IMR-90 (cell line): ENCODE data around the gene VOPP1. TPM values are rescaled to one million over a fixed set of nuclear protein-coding genes. Genes with fewer than 3 reads are reported as not detected.
A peak's percentile ranks its signal among the peaks of the same experiment; 100 is the strongest.

Experiments used
- ATAC-seq: fragments of 200-7000 bp; cut with Tn5 transposase; 2 replicates; pipeline ENCODE4 v1.9.1; 2020; ENCODE audit warnings: low read depth, mild to moderate bottlenecking, moderate library complexity
- BruUV-seq: library from RNA; stranded (reverse); fragments of 400-500 nt; replicated peaks from 2 replicates; lab custom pipeline; 2021; lab: Mats Ljungman, UMichigan
- CTCF ChIA-PET: fragments of 300-600 bp; formaldehyde crosslinking; extraction: SDS; loops from one replicate; lab custom pipeline; 2021; ENCODE audit warnings: antibody characterized with exemption; lab: Yijun Ruan, JAX
- POLR2A ChIA-PET: fragments of 300-600 bp; sonication (Branson Sonifier 250); formaldehyde crosslinking; loops from one replicate; lab custom pipeline; 2022; ENCODE audit warnings: antibody characterized with exemption; ENCODE audit not compliant: unreplicated experiment; lab: Charles Lee
- DNase-seq: peaks from one replicate; pipeline ENCODE4 v3.0.0; 2013
- H2AFZ ChIP-seq: replicated peaks from 2 replicates; pipeline ENCODE3; 2013; ENCODE audit warnings: low read length, mild to moderate bottlenecking; ENCODE audit not compliant: poor library complexity
- H2AK5ac ChIP-seq: 2 replicates; pipeline ENCODE4 v1.6.1; 2013; ENCODE audit warnings: low read depth, low read length, inconsistent platforms
- H2AK9ac ChIP-seq: replicated peaks from 2 replicates; pipeline ENCODE3; 2013; ENCODE audit warnings: mild to moderate bottlenecking, low read depth, low read length, moderate library complexity; ENCODE audit not compliant: poor library complexity
- H2BK120ac ChIP-seq: 2 replicates; pipeline ENCODE4 v1.6.1; 2013; ENCODE audit warnings: low read depth, low read length, inconsistent platforms
- H2BK15ac ChIP-seq: 3 replicates; pipeline ENCODE4 v1.6.1; 2013; ENCODE audit warnings: low read depth, low read length, inconsistent platforms
- H2BK20ac ChIP-seq: 2 replicates; pipeline ENCODE4 v1.6.1; 2013; ENCODE audit warnings: low read depth, mild to moderate bottlenecking, inconsistent platforms, low read length, moderate library complexity
- H2BK5ac ChIP-seq: 2 replicates; pipeline ENCODE4 v1.6.1; 2013; ENCODE audit warnings: mild to moderate bottlenecking, low read depth, low read length, inconsistent platforms; ENCODE audit not compliant: poor library complexity, severe bottlenecking
- H3K14ac ChIP-seq: replicated peaks from 2 replicates; pipeline ENCODE4 v1.6.1; 2013; ENCODE audit warnings: low read depth, low read length, inconsistent platforms
- H3K18ac ChIP-seq: 2 replicates; pipeline ENCODE4 v1.6.1; 2013; ENCODE audit warnings: low read depth, low read length, control low read depth
- H3K23ac ChIP-seq: 2 replicates; pipeline ENCODE4 v1.6.1; 2013; ENCODE audit warnings: low read depth, low read length, inconsistent platforms
- H3K27ac ChIP-seq: 2 replicates; pipeline ENCODE4 v1.5.1; 2013; ENCODE audit warnings: mild to moderate bottlenecking, control low read depth, low read length; ENCODE audit not compliant: insufficient read depth
- H3K27me3 ChIP-seq: 2 replicates; pipeline ENCODE4 v1.6.1; 2013; ENCODE audit warnings: low read length; ENCODE audit not compliant: control insufficient read depth, insufficient read depth
- H3K36me3 ChIP-seq: 2 replicates; pipeline ENCODE4 v1.6.1; 2013; ENCODE audit warnings: low read length, mixed read lengths; ENCODE audit not compliant: control insufficient read depth, insufficient read depth
- H3K4ac ChIP-seq: 2 replicates; pipeline ENCODE4 v1.6.1; 2013; ENCODE audit warnings: low read depth, low read length, inconsistent platforms
- H3K4me1 ChIP-seq: 2 replicates; pipeline ENCODE4 v1.6.1; 2013; ENCODE audit warnings: low read length, mixed read lengths; ENCODE audit not compliant: control insufficient read depth, insufficient read depth
- H3K4me2 ChIP-seq: 2 replicates; pipeline ENCODE4 v1.6.1; 2013; ENCODE audit warnings: low read depth, mild to moderate bottlenecking, control low read depth, low read length, moderate library complexity
- H3K4me3 ChIP-seq: 2 replicates; pipeline ENCODE4 v1.5.1; 2013; ENCODE audit warnings: low read depth, mild to moderate bottlenecking, control low read depth, low read length, moderate library complexity; ENCODE audit not compliant: insufficient read depth
- H3K56ac ChIP-seq: 2 replicates; pipeline ENCODE4 v1.6.1; 2013; ENCODE audit warnings: low read length, inconsistent platforms; ENCODE audit not compliant: insufficient read depth; ENCODE audit errors: extremely low read depth
- H3K79me1 ChIP-seq, 2 experiments: 2 replicates each; pipeline ENCODE4 v1.6.1; 2013; ENCODE audit warnings: low read length in 2 of 2, inconsistent platforms in 1 of 2, low read depth in 1 of 2
- H3K9ac ChIP-seq: 2 replicates; pipeline ENCODE4 v1.6.1; 2013; ENCODE audit warnings: low read depth, low read length, control low read depth
- H3K9me1 ChIP-seq: 2 replicates; pipeline ENCODE4 v1.6.1; 2013; ENCODE audit warnings: low read length, inconsistent platforms; ENCODE audit not compliant: insufficient read depth
- H3K9me3 ChIP-seq: 2 replicates; pipeline ENCODE4 v1.6.1; 2013; ENCODE audit warnings: low read length; ENCODE audit not compliant: control insufficient read depth, insufficient read depth
- H4K20me1 ChIP-seq: 2 replicates; pipeline ENCODE4 v1.6.1; 2013; ENCODE audit warnings: low read length, inconsistent platforms; ENCODE audit not compliant: insufficient read depth
- H4K5ac ChIP-seq: 2 replicates; pipeline ENCODE4 v1.6.1; 2013; ENCODE audit warnings: mild to moderate bottlenecking, low read depth, low read length, control low read depth
- H4K8ac ChIP-seq, 2 experiments: 2 replicates each; pipeline ENCODE4 v1.6.1; 2013; ENCODE audit warnings: low read depth in 2 of 2, low read length in 2 of 2, control low read depth in 1 of 2, inconsistent platforms in 1 of 2
- H4K91ac ChIP-seq: 2 replicates; pipeline ENCODE4 v1.6.1; 2013; ENCODE audit warnings: low read depth, low read length, inconsistent platforms; ENCODE audit not compliant: insufficient read depth
- BHLHE40 ChIP-seq: fragments of 150-350 bp; IDR thresholded peaks from 2 replicates; pipeline ENCODE4 v1.6.1; 2016; ENCODE audit warnings: mild to moderate bottlenecking, low read depth, low read length
- CEBPB ChIP-seq: IDR thresholded peaks from 2 replicates; pipeline ENCODE4 v1.6.1; 2012; ENCODE audit warnings: low read depth, low read length, improper control_type of control experiment
- CHD1 ChIP-seq: IDR thresholded peaks from 2 replicates; pipeline ENCODE4 v1.6.1; 2012; ENCODE audit warnings: low read depth, low read length, improper control_type of control experiment
- CTCF ChIP-seq: conservative IDR thresholded peaks from 2 replicates; pipeline ENCODE4 v1.5.1; 2012; ENCODE audit warnings: mild to moderate bottlenecking, low read depth, low read length, improper control_type of control experiment
- ELK1 ChIP-seq: fragments of 150-350 bp; IDR thresholded peaks from 2 replicates; pipeline ENCODE4 v1.6.1; 2016; ENCODE audit warnings: low read depth, mild to moderate bottlenecking, low read length, moderate library complexity, borderline replicate concordance
- FOS ChIP-seq: fragments of 150-350 bp; IDR thresholded peaks from 2 replicates; pipeline ENCODE4 v1.6.1; 2016; ENCODE audit warnings: low read depth, low read length
- MAFK ChIP-seq: IDR thresholded peaks from 2 replicates; pipeline ENCODE4 v1.6.1; 2012; ENCODE audit warnings: low read depth, low read length, improper control_type of control experiment
- MAZ ChIP-seq: IDR thresholded peaks from 2 replicates; pipeline ENCODE4 v1.6.1; 2012; ENCODE audit warnings: low read depth, mild to moderate bottlenecking, low read length, improper control_type of control experiment, moderate library complexity, borderline replicate concordance
- MXI1 ChIP-seq: IDR thresholded peaks from 2 replicates; pipeline ENCODE4 v1.6.1; 2012; ENCODE audit warnings: low read depth, mild to moderate bottlenecking, low read length, moderate library complexity, borderline replicate concordance
- NFE2L2 ChIP-seq: fragments of 150-350 bp; IDR thresholded peaks from 2 replicates; pipeline ENCODE4 v1.6.1; 2016; ENCODE audit warnings: low read depth, mild to moderate bottlenecking, low read length
- POLR2A ChIP-seq: IDR thresholded peaks from 2 replicates; pipeline ENCODE4 v1.6.1; 2012; ENCODE audit warnings: mild to moderate bottlenecking, low read depth, low read length
- RAD21 ChIP-seq: IDR thresholded peaks from 2 replicates; pipeline ENCODE4 v1.6.1; 2012; ENCODE audit warnings: low read length, improper control_type of control experiment
- RCOR1 ChIP-seq: IDR thresholded peaks from 2 replicates; pipeline ENCODE4 v1.6.1; 2012; ENCODE audit warnings: mild to moderate bottlenecking, low read length, improper control_type of control experiment; ENCODE audit not compliant: insufficient replicate concordance
- RFX5 ChIP-seq: IDR thresholded peaks from 2 replicates; pipeline ENCODE4 v1.8.0; 2012; ENCODE audit warnings: low read depth, mild to moderate bottlenecking, low read length, moderate library complexity
- SMC3 ChIP-seq: fragments of 150-350 bp; IDR thresholded peaks from 2 replicates; pipeline ENCODE4 v1.6.1; 2016; ENCODE audit warnings: low read depth, mild to moderate bottlenecking, antibody characterized with exemption, low read length, moderate library complexity
- USF2 ChIP-seq: fragments of 150-350 bp; IDR thresholded peaks from 2 replicates; pipeline ENCODE4 v1.6.1; 2017; ENCODE audit warnings: mild to moderate bottlenecking, antibody characterized with exemption, low read length, low read depth
- dilution Hi-C: fragments of 300-500 bp; cut with HindIII; formaldehyde crosslinking; loops from one replicate; pipeline ENCODE4 v1.14.3; 2018; ENCODE audit warnings: low sequenced_read_pairs; ENCODE audit not compliant: unreplicated experiment
- in situ Hi-C: fragments of 300-500 bp; cut with MboI; formaldehyde crosslinking; loops from 3 replicates; pipeline ENCODE4 v1.14.3; 2019; ENCODE audit warnings: low sequenced_read_pairs, inconsistent platforms, mixed read lengths
- intact Hi-C: fragments of 100-400 bp; cut with micrococcal nuclease; formaldehyde crosslinking; loops from 2 replicates; pipeline ENCODE4 v1.10.0; 2022
- polyA plus RNA-seq, 3 experiments: library from polyadenylated mRNA; depleted of rRNA; stranded (reverse); fragments of >200 nt; gene quantifications; 2 replicates each; pipeline ENCODE4 v1.2.3, GENCODE V29; 2012; ENCODE audit warnings: low replicate concordance in 1 of 3
- total RNA-seq: library from RNA; depleted of rRNA; stranded (reverse); fragments of >200 nt; gene quantifications from 2 replicates; pipeline ENCODE4 v1.2.3, GENCODE V29; 2012

VOPP1 gene
- total and polyA plus RNA-seq, 2 of the 4 experiments (the other 2 are of a cell fraction), result 60.2 to 94.5 TPM

- no peak overlapping the region for H2BK15ac ChIP-seq
- H4K8ac ChIP-seq, result no peak overlapping the region
- peaks cover 18% of the 10 kb centered on the region for H3K4me1 ChIP-seq
- no peak overlapping the region for H2BK20ac ChIP-seq
- no peak overlapping the region for H3K4me3 ChIP-seq
- H2AFZ ChIP-seq, result no peak overlapping the region
- in situ Hi-C loops, result loop anchor here (25.0 kb wide), 1 partner anchor 791 kb away; the partner anchor contains the start of gene SEC61G
- H3K23ac ChIP-seq, result no peak overlapping the region
- H3K9me3 ChIP-seq, result no peaks in the 10 kb centered on the region
- H3K4ac ChIP-seq, result no peak overlapping the region
- ATAC-seq (no peak), DNase-seq (no peak)
- H3K18ac ChIP-seq, result no peak overlapping the region
- H3K4me2 ChIP-seq, result peak overlapping the region; percentile 33; the same call in 1 of the 2 replicates
- no peak overlapping the region for H4K5ac ChIP-seq
- peaks cover 54% of the 10 kb centered on the region for H3K9me1 ChIP-seq
- no TSS peak for BruUV-seq
- peaks cover 98% of the 10 kb centered on the region for H4K20me1 ChIP-seq
- no peak overlapping the region for H3K14ac ChIP-seq
- H2BK120ac ChIP-seq, result no peak overlapping the region
- H4K91ac ChIP-seq, result no peak overlapping the region
- no peak for TF ChIP-seq FOS
- TF ChIP-seq MAZ, result no peak
- TF ChIP-seq MXI1, result no peak
- TF ChIP-seq USF2, result no peak
- no peak for TF ChIP-seq RFX5
- no peak for TF ChIP-seq NFE2L2
- no peak for TF ChIP-seq RCOR1
- no peak for TF ChIP-seq CHD1
- no peak for TF ChIP-seq RAD21
- TF ChIP-seq CEBPB, result no peak
- TF ChIP-seq MAFK, result no peak
- no peak for TF ChIP-seq SMC3
- no peak for TF ChIP-seq ELK1
- TF ChIP-seq CTCF, result no peak
- no peak for TF ChIP-seq POLR2A
- no peak for TF ChIP-seq BHLHE40
- H3K27me3 ChIP-seq, result no peaks in the 10 kb centered on the region
- peaks cover 4% of the 10 kb centered on the region for H3K36me3 ChIP-seq
- intact Hi-C loops, result no loop called here
- no peak overlapping the region for H2BK5ac ChIP-seq
- ChIA-PET POLR2A (no interaction called here), CTCF (interaction anchor here (0.8 kb wide), 1 partner anchor 14 kb away, joined by 3 read pairs; no protein-coding TSS in a partner anchor)
- no peak overlapping the region for H2AK5ac ChIP-seq
- dilution Hi-C loops, result no loop called here
- no peak overlapping the region for H2AK9ac ChIP-seq
- H3K56ac ChIP-seq, result no peak overlapping the region
- H3K9ac ChIP-seq, result no peak overlapping the region
- H3K27ac ChIP-seq, result no peak overlapping the region
- H3K79me1 ChIP-seq, result peaks cover 40 to 98% of the 10 kb centered on the region in 2 experiments
Measured at GRCh38 chr7:55553024-55553345, 19.3 kb downstream of the VOPP1 start.
